Lung (tissue), 12 donors: ENCODE data around the gene USP6NL. TPM values are rescaled to one million over a fixed set of nuclear protein-coding genes. Genes with fewer than 3 reads are reported as not detected.

Experiments used
- ATAC-seq: fragments of 200-7000 bp; cut with Tn5 transposase; one replicate; pipeline ENCODE4 v1.9.1; 2020; ENCODE audit warnings: moderate number of reproducible peaks; ENCODE audit not compliant: insufficient read depth, low FRiP score
- DNase-seq, 3 donors: peaks; one replicate each; pipeline ENCODE4 v3.0.0-alpha.2; 2013 to 2017
- H3K27ac ChIP-seq, 2 donors: one replicate each; pipeline ENCODE4 v1.5.1; 2013; ENCODE audit warnings: mild to moderate bottlenecking in 2 of 2, moderate library complexity in 2 of 2, control low read depth in 1 of 2, inconsistent platforms in 1 of 2, low read depth in 1 of 2, low read length in 1 of 2
- H3K27me3 ChIP-seq, 3 donors: one replicate each; pipeline ENCODE4 v1.5.1; 2013; ENCODE audit warnings: low read length in 2 of 3; ENCODE audit not compliant: control insufficient read depth in 3 of 3, insufficient read depth in 3 of 3
- H3K36me3 ChIP-seq, 4 donors: one replicate each; pipeline ENCODE4 v1.5.1; 2013; ENCODE audit warnings: low read length in 4 of 4, mild to moderate bottlenecking in 1 of 4, moderate library complexity in 1 of 4; ENCODE audit not compliant: control insufficient read depth in 4 of 4, insufficient read depth in 4 of 4
- H3K4me1 ChIP-seq, 5 donors: one replicate each; pipeline ENCODE4 v1.5.1; 2013; ENCODE audit warnings: low read length in 5 of 5, mild to moderate bottlenecking in 2 of 5, moderate library complexity in 1 of 5; ENCODE audit not compliant: control insufficient read depth in 5 of 5, insufficient read depth in 5 of 5
- H3K4me3 ChIP-seq: one replicate; pipeline ENCODE4 v1.5.1; 2013; ENCODE audit warnings: mild to moderate bottlenecking, control low read depth, moderate library complexity
- H3K9ac ChIP-seq, 2 donors: one replicate each; pipeline ENCODE4 v1.5.1; 2013; ENCODE audit warnings: low read length in 2 of 2, control low read depth in 1 of 2; ENCODE audit not compliant: insufficient read depth in 1 of 2
- H3K9me3 ChIP-seq, 4 donors: one replicate each; pipeline ENCODE4 v1.5.1; 2013; ENCODE audit warnings: low read length in 3 of 4, mild to moderate bottlenecking in 1 of 4, moderate library complexity in 1 of 4; ENCODE audit not compliant: control insufficient read depth in 4 of 4, insufficient read depth in 3 of 4
- CTCF ChIP-seq: IDR thresholded peaks from 2 replicates; pipeline ENCODE4 v1.5.1; 2012; ENCODE audit warnings: mild to moderate bottlenecking; ENCODE audit errors: control extremely low read depth, extremely low read depth
- WGBS, 2 donors: extraction: QIAGEN DNeasy Blood & Tissue Kit; methylation state at CpG; one replicate each; pipeline ENCODE4 v1.1.7; 2013; 5-methylcytosine and 5-hydroxymethylcytosine counted together
- polyA plus RNA-seq, 2 donors: library from polyadenylated mRNA; stranded (reverse); fragments of 200-250 nt; gene quantifications; one replicate each; pipeline ENCODE4 v1.2.1, GENCODE V29; 2013
- total RNA-seq, 2 donors: library from RNA; depleted of rRNA in 1 of 2; stranded (reverse); fragments of >200 nt in 1 of 2; gene quantifications; one replicate each; pipeline ENCODE4 v1.2.1, GENCODE V29; 2014 to 2021
- donor health status: control.
- donor health status: control.
- donor health status: Bipolar disorder and iron deficiency.
- donor health status: healthy.
- donor health status: DM: yes; HTN: yes; CAD: no.

USP6NL gene
- total and polyA plus RNA-seq, 4 donors: 5.4 to 41.7 (median 13.4) TPM

- H3K36me3 ChIP-seq: peaks cover 0 to 2% (median 0%) of the 10 kb centered on the region in 4 donors
- no peaks in the 10 kb centered on the region for H3K4me1 ChIP-seq
- no peaks in the 10 kb centered on the region for H3K9me3 ChIP-seq
- no peak overlapping the region for H3K27ac ChIP-seq
- H3K4me3 ChIP-seq: no peak overlapping the region
- 60 to 71% methylated on average over 8 of the region's 8 CpGs for WGBS, 2 donors
- DNase-seq (peak; percentile 56 to 59 (median 56)), ATAC-seq (no peak)
- H3K9ac ChIP-seq: no peak overlapping the region
- H3K27me3 ChIP-seq: no peaks in the 10 kb centered on the region
- TF ChIP-seq CTCF: peak; percentile 70
Observed at GRCh38 chr10:11472158-11472753, 139.2 kb downstream of the USP6NL start.

DNA sequence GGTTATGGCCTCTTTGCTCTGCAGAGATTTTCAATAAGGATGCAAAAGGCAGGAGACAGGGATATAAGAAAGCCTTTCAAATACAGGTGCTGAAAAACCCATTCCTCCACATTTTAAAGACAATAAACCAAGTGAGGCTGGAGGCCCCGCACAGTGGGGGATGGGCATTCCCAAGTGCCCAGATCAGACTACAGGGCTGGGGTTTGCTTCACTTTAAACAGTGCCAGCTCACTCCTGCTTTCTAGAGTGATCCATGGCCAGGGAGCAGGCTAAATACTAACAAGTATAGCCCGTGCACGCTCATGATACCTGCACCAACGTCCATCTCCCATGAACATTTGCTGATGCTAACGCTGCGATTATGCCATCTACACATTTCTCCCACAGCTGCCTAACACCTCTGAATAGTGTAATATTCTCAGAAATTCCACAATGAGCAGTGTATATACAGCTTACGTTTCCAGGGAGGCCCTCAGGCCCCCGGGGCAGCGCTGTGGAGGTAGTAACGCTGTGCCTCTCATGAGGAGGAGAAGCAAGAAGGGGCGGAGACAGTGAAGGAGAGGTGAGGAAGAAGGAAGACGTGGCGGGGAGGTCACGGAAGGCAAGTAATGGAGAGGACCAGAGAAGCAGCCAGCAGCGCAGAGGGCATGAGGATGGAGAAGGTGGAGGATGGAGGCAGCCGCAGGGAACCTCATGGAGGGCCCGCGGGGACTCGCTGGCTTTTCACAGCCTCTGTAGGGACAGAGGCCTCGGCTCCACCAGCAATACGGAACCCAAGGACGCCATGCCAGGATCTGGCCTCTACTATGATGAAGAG, 141.7 kb downstream of the USP6NL start:
- WGBS, 2 donors: 95 to 96% methylated on average over 22 of the region's 22 CpGs
- Histone ChIP-seq H3K9me3 (no peaks in the 10 kb centered on the region), H3K36me3 (peaks cover 0 to 2% (median 0%) of the 10 kb centered on the region in 4 donors), H3K4me3 (no peak overlapping the region), H3K9ac (no peak overlapping the region), H3K27me3 (no peaks in the 10 kb centered on the region), H3K4me1 (no peaks in the 10 kb centered on the region), H3K27ac (no peak overlapping the region)
- no peak for TF ChIP-seq CTCF
- no peak for DNase-seq
- no peak for ATAC-seq

GRCh38 chr10:11468126-11468742, 143.2 kb downstream of the USP6NL start:
- no peak for TF ChIP-seq CTCF
- Histone ChIP-seq H3K36me3 (peaks cover 0 to 5% (median 1%) of the 10 kb centered on the region in 4 donors), H3K27ac (no peak overlapping the region), H3K4me1 (no peaks in the 10 kb centered on the region), H3K4me3 (no peak overlapping the region), H3K9me3 (no peaks in the 10 kb centered on the region), H3K9ac (no peak overlapping the region), H3K27me3 (no peaks in the 10 kb centered on the region)
- ATAC-seq: no peak
- WGBS, 2 donors: 80 to 84% methylated on average over 7 of the region's 7 CpGs
- no peak for DNase-seq
